Peyer's patch (tissue), 4 donors: ENCODE results near the gene ADD2.

Experiments used
- POLR2A ChIP-seq, 2 donors: fragments of 450-650 bp; IDR thresholded peaks; one replicate each; pipeline ENCODE4 v1.5.1; 2017; ENCODE audit warnings: antibody characterized with exemption in 2 of 2, mild to moderate bottlenecking in 2 of 2, moderate library complexity in 2 of 2
- TF ChIP-seq, protein P1 (sequence below), 6 experiments: fragments of 450-650 bp in 4 of 6; fragments of 200-600 bp in 2 of 6; sonication (generic) in 1 of 6; IDR thresholded peaks; one replicate each; pipeline ENCODE4 v1.5.1; 2017 to 2019; ENCODE audit warnings: antibody characterized with exemption in 6 of 6, mild to moderate bottlenecking in 3 of 6, moderate library complexity in 1 of 6

GRCh38 chr2:70674636-70675430 lies 93.2 kb downstream of the ADD2 start:
- TF ChIP-seq, protein P1, sequence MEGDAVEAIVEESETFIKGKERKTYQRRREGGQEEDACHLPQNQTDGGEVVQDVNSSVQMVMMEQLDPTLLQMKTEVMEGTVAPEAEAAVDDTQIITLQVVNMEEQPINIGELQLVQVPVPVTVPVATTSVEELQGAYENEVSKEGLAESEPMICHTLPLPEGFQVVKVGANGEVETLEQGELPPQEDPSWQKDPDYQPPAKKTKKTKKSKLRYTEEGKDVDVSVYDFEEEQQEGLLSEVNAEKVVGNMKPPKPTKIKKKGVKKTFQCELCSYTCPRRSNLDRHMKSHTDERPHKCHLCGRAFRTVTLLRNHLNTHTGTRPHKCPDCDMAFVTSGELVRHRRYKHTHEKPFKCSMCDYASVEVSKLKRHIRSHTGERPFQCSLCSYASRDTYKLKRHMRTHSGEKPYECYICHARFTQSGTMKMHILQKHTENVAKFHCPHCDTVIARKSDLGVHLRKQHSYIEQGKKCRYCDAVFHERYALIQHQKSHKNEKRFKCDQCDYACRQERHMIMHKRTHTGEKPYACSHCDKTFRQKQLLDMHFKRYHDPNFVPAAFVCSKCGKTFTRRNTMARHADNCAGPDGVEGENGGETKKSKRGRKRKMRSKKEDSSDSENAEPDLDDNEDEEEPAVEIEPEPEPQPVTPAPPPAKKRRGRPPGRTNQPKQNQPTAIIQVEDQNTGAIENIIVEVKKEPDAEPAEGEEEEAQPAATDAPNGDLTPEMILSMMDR (IDR thresholded peaks at IDR 0.05): no peak
- TF ChIP-seq POLR2A (IDR thresholded peaks at IDR 0.05): no peak
